Activated T-helper 17 cell treated with anti-CD3 and anti-CD28 coated beads, Interleukin-2, amount 50 U/mL, for 72 hours (primary cell): Measurements from ENCODE around the gene ALDH2. TPM values are rescaled to one million over a fixed set of nuclear protein-coding genes. Genes with fewer than 3 reads are reported as not detected.

Experiments used
- ATAC-seq: fragments of 150-1000 bp; cut with Tn5 transposase; replicated peaks from 2 replicates; pipeline ENCODE4 v1.10.0; 2021; ENCODE audit warnings: mild to moderate bottlenecking, moderate library complexity
- H3K27ac Mint-ChIP-seq: one replicate; pipeline ENCODE4 v1.8.0; 2022; ENCODE audit warnings: mixed read lengths
- H3K27me3 Mint-ChIP-seq: one replicate; pipeline ENCODE4 v1.8.0; 2022; ENCODE audit warnings: mixed read lengths
- H3K36me3 Mint-ChIP-seq: one replicate; pipeline ENCODE4 v1.8.0; 2022; ENCODE audit warnings: low read depth, mild to moderate bottlenecking, mixed read lengths
- H3K4me1 Mint-ChIP-seq: one replicate; pipeline ENCODE4 v1.8.0; 2022; ENCODE audit warnings: mixed read lengths
- H3K4me3 Mint-ChIP-seq: one replicate; pipeline ENCODE4 v1.8.0; 2022; ENCODE audit warnings: mild to moderate bottlenecking, mixed read lengths
- H3K9me3 Mint-ChIP-seq: one replicate; pipeline ENCODE4 v1.8.0; 2022; ENCODE audit warnings: mixed read lengths
- total RNA-seq, 2 donors: library from RNA; stranded (reverse); gene quantifications; one replicate each; pipeline ENCODE4 v1.2.3, GENCODE V29; 2022

ALDH2 gene
- total RNA-seq, 2 donors from 2014 or later = 0.43 to 2.0 TPM

DNA sequence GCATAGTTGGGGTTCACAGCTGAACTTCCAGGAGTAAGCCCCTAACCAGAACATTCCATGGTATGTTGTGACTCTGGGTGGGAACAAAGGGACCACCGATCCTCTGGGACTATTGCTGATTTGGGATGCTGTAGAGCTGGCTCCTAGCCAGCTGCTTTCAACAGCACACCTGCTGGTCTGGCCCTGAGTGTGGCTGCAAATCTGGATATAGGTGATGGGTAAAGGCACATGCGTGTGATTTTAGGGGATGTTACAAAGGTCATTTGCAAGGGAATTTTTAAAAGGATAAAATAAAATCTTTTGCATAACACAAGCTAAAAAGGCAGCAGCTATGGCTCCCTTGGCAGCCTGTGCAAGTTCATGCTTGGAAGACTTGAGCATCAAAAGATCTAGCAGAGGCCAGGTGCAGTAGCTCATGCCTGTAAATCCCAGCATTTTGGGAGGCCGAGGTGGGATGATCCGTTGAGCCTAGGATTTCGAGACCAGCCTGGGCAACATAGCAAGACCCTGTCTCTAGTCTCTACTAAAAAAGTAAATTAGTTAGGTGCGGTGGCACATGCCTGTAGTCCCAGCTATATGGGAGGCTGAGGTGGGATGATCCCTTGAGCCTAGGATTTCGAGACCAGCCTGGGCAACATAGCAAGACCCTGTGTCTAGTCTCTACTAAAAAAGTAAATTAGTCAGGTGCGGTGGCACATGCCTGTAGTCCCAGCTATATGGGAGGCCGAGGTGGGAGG lies 1.6 kb downstream of the ALDH2 start:
- no peak for ATAC-seq
- Mint-ChIP-seq H3K4me1 (peaks cover 13% of the 10 kb centered on the region), H3K4me3 (no peak overlapping the region), H3K27me3 (peaks cover 27% of the 10 kb centered on the region), H3K36me3 (no peaks in the 10 kb centered on the region), H3K27ac (no peak overlapping the region), H3K9me3 (no peaks in the 10 kb centered on the region)

GRCh38 chr12:111769599-111769998 lies 2.9 kb downstream of the ALDH2 start:
- no peak overlapping the region for H3K4me3 Mint-ChIP-seq

DNA sequence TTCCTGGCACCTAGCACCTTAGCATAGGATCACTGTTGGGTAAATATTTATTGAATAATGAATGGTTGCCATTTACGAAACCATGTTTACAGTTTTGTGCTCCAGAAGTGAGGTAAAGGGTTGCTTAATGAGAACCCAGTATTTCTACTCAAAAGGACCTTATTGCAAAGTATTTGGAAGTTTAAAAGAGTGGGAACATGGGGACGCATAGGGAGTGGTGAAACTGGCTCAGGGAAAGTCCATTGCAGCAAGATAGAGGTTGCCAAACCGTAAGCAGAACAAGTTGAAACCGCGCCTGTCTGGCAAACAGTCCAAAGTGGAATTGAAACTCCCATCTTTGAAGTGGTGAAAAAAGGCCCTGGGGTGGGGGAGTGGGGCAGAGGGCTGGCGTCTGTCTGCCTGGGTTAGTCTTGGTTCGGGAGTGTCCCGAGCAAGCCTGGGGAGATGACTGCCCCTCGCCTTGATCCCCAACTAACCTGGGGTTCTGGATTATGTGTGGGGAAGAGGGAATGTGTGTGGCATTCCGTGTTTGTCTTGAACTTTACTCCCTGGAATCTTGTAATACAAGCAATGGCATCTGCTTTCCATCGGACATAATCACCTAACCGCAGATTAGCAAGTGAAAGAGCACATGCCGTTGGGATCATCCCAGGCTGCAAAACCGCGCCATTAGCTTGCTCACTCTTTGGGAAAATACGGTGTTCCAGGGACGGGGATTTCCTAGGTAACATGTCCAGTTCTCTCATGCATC lies 7.2 kb downstream of the ALDH2 start:
- Mint-ChIP-seq H3K9me3 (no peaks in the 10 kb centered on the region), H3K36me3 (no peaks in the 10 kb centered on the region), H3K4me1 (no peaks in the 10 kb centered on the region), H3K27me3 (peaks cover 12% of the 10 kb centered on the region), H3K4me3 (no peak overlapping the region), H3K27ac (no peak overlapping the region)
- no peak for ATAC-seq

More at GRCh38 chr12:111769599-111769998, 2.9 kb downstream of the ALDH2 start:
- Mint-ChIP-seq H3K27me3 (peaks cover 17% of the 10 kb centered on the region), H3K4me1 (peaks cover 13% of the 10 kb centered on the region), H3K27ac (no peak overlapping the region), H3K36me3 (no peaks in the 10 kb centered on the region), H3K9me3 (no peaks in the 10 kb centered on the region)
- ATAC-seq = no peak

DNA sequence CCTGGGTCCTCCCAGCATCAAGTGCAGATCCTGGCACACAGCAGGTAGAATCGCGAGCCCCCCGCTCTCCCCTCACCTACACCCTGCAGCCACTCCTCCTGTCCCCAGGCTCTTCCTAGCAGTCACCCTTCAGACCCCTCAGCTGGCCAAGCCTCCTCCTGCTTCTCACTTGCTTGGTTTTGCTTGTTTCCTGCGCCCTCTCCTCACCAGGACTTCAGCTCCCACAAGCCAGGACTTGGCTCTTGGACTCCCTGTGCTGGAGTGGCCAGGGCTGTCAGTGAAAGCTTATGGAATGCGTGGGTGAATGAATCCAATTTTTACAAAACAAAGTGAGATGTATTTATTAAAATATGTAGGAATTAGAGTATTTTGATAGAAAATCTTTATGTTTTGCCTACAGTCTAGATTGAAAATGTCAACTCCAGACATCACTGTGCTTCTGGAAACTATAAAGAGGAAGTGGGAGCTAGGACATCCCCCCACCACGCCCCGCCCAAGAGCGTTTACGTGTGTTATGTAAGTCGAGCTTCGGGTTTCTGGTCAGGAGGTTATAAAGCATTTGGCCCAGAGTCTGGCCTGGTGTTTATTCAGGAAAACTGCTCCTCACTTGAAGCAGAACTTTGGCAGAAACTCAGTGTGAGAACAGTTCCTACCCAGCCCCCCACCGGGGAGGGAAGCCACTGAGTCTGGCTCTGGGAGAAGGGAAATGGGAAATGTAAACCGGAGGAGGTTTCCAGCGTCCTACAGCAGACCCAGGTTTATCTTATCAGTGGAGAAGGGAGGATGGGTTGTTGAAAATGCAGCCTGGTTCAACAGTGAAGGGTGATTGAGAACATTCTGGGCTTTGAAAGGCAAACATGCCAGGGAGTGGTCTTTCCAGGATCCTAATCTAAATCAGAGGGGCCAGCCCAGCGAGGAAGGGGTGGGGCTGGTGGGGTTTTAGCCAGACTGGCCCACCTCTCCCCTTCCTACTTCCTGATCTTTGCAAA lies 8.8 kb downstream of the ALDH2 start:
- Mint-ChIP-seq H3K27ac (peak overlapping the region; percentile 27), H3K4me3 (no peak overlapping the region), H3K36me3 (no peaks in the 10 kb centered on the region), H3K27me3 (peaks cover 12% of the 10 kb centered on the region), H3K4me1 (no peaks in the 10 kb centered on the region), H3K9me3 (no peaks in the 10 kb centered on the region)
- no peak for ATAC-seq

DNA sequence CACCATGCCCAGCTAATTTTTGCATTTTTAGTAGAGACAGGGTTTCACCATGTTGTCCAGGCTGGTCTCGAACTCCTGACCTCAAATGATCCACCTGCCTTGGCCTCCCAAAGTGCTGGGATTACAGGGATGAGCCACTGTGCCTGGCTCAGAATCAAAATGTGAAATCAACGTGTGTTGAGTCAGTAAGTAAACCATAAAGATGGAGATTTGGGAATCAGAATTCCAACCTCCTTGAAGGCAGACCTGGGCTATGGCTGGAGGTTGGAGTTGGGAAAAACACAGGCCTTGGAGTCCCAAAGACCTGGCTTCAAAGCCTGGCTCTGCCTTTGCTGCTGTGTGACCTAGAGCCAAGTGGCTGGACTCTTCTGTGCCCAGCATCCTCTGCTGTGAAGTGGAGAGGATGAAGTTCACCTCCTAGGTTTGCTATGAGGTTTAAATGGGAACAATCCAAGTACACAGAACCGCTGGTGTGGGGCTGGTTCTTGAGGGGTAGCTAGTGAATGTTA lies 10.2 kb downstream of the ALDH2 start:
- no peak overlapping the region for H3K27ac Mint-ChIP-seq
- ATAC-seq = no peak
- H3K4me3 Mint-ChIP-seq = no peak overlapping the region
- peaks cover 12% of the 10 kb centered on the region for H3K27me3 Mint-ChIP-seq
- no peaks in the 10 kb centered on the region for H3K4me1 Mint-ChIP-seq
- no peaks in the 10 kb centered on the region for H3K36me3 Mint-ChIP-seq
- H3K9me3 Mint-ChIP-seq = no peaks in the 10 kb centered on the region

DNA sequence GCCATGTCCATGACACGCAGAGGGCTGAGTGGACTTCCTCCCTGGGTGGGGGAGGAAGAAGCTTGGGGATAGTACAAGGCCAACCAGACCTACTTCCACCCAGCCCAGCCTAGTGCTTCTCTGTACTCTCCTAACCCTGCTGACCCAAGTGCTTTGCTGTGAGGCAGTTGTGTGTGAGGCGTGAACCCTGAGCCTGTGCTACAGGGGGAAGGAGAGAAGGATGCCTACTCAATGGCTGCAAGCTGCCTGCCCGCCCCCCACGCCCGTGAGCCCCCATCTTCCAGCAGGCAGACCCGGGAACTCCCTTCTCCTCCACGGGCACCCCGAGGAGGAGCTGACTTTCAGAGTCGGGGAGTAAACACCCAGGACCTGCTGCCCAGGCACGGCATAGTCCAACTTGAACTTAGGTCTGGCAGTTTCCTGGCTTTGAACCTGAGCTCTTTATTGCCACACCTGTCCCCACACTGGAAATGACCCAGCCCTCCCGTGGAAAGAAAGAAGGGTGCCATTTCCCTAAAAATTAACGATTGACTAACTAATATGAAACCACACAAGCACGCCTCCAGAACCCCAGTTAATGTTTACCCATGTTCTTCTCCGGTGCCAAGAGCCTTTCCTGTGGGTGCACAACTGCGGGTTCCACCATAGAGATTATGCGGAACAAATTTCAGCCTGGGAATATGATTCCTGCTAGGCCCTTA lies 10.8 kb downstream of the ALDH2 start:
- H3K4me3 Mint-ChIP-seq = no peak overlapping the region
- no peak overlapping the region for H3K27ac Mint-ChIP-seq
- peaks cover 12% of the 10 kb centered on the region for H3K27me3 Mint-ChIP-seq
- ATAC-seq = no peak
- no peaks in the 10 kb centered on the region for H3K9me3 Mint-ChIP-seq
- H3K4me1 Mint-ChIP-seq = no peaks in the 10 kb centered on the region
- no peaks in the 10 kb centered on the region for H3K36me3 Mint-ChIP-seq

GRCh38 chr12:111780166-111780565 lies 13.4 kb downstream of the ALDH2 start:
- no peaks in the 10 kb centered on the region for H3K9me3 Mint-ChIP-seq
- H3K27me3 Mint-ChIP-seq = peaks cover 7% of the 10 kb centered on the region
- H3K36me3 Mint-ChIP-seq = no peaks in the 10 kb centered on the region
- no peak for ATAC-seq
- H3K4me1 Mint-ChIP-seq = no peaks in the 10 kb centered on the region
- H3K27ac Mint-ChIP-seq = no peak overlapping the region
- no peak overlapping the region for H3K4me3 Mint-ChIP-seq

DNA sequence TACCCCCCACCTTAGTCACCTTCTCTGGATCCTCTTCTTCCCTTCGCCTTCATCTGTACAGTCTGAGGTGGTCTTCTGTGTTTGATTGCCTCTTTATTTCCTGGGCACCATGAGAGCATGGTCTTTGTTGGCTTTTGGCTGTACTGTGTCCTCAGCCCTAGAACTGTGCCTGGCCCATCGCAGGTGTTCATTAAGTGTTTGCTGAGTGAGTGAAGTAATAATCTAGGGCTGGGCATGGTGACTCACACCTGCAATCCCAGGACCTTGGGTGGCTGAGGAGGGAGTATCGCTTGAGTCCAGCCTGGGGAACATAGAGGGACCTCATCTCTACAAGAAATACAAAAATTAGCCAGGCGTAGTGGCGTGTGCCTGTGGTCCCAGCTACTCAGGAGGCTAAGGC lies 13.9 kb downstream of the ALDH2 start:
- no peak overlapping the region for H3K27ac Mint-ChIP-seq
- no peaks in the 10 kb centered on the region for H3K36me3 Mint-ChIP-seq
- no peaks in the 10 kb centered on the region for H3K4me1 Mint-ChIP-seq

GRCh38 chr12:111781085-111781658 lies 14.4 kb downstream of the ALDH2 start:
- Mint-ChIP-seq H3K4me3 (no peak overlapping the region), H3K27me3 (peaks cover under 1% of the 10 kb centered on the region), H3K27ac (no peak overlapping the region), H3K9me3 (no peaks in the 10 kb centered on the region), H3K36me3 (no peaks in the 10 kb centered on the region), H3K4me1 (no peaks in the 10 kb centered on the region)
- no peak for ATAC-seq

More for the DNA sequence above, 13.9 kb downstream of the ALDH2 start:
- peaks cover 6% of the 10 kb centered on the region for H3K27me3 Mint-ChIP-seq
- no peaks in the 10 kb centered on the region for H3K9me3 Mint-ChIP-seq
- no peak overlapping the region for H3K4me3 Mint-ChIP-seq
- ATAC-seq = no peak

- Mint-ChIP-seq H3K4me3 (no peak overlapping the region), H3K4me1 (no peaks in the 10 kb centered on the region), H3K27me3 (no peaks in the 10 kb centered on the region), H3K27ac (no peak overlapping the region), H3K9me3 (no peaks in the 10 kb centered on the region), H3K36me3 (no peaks in the 10 kb centered on the region)
- no peak for ATAC-seq
These were observed 16.3 kb downstream of the ALDH2 start for GRCh38 chr12:111783046-111783445.

DNA sequence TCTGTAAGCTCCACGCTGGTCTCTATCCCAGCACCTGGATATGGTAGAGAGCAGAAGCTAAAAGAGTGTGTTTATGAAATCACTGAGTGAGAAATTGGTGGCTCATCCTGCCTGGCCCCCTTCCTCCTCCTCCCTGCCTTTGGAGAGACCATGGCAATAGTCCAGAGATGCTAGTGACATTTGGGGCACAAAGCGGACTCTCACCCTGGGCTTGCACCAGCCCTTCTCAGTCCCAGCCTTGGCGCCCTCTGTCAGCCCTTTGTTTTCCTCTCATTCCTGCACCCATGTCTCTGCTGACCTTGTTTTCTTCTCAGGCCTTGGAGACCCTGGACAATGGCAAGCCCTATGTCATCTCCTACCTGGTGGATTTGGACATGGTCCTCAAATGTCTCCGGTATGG lies 18.2 kb downstream of the ALDH2 start:
- no peaks in the 10 kb centered on the region for H3K4me1 Mint-ChIP-seq
- no peaks in the 10 kb centered on the region for H3K36me3 Mint-ChIP-seq
- H3K9me3 Mint-ChIP-seq = no peaks in the 10 kb centered on the region
- H3K27me3 Mint-ChIP-seq = no peaks in the 10 kb centered on the region
- H3K27ac Mint-ChIP-seq = no peak overlapping the region
- no peak for ATAC-seq
- no peak overlapping the region for H3K4me3 Mint-ChIP-seq

- Mint-ChIP-seq H3K4me3 (no peak overlapping the region), H3K4me1 (no peaks in the 10 kb centered on the region), H3K27me3 (no peaks in the 10 kb centered on the region), H3K9me3 (no peaks in the 10 kb centered on the region), H3K27ac (no peak overlapping the region), H3K36me3 (no peaks in the 10 kb centered on the region)
- ATAC-seq = no peak
These were observed 18.9 kb downstream of the ALDH2 start for GRCh38 chr12:111785651-111786050.

GRCh38 chr12:111788178-111788654 lies 21.5 kb downstream of the ALDH2 start:
- no peaks in the 10 kb centered on the region for H3K36me3 Mint-ChIP-seq
- no peak overlapping the region for H3K27ac Mint-ChIP-seq
- H3K4me1 Mint-ChIP-seq = no peaks in the 10 kb centered on the region
- no peaks in the 10 kb centered on the region for H3K27me3 Mint-ChIP-seq
- H3K9me3 Mint-ChIP-seq = no peaks in the 10 kb centered on the region
- no peak for ATAC-seq
- H3K4me3 Mint-ChIP-seq = no peak overlapping the region
